B cell (primary cell): ENCODE results near the gene HEPACAM. TPM values are rescaled to one million over a fixed set of nuclear protein-coding genes. Genes with fewer than 3 reads are reported as not detected.

ENCODE experiments used
- ATAC-seq: fragments of 200-7000 bp; cut with Tn5 transposase; one replicate; pipeline ENCODE4 v1.10.0; 2021; ENCODE audit warnings: low read depth, mild to moderate bottlenecking, moderate number of reproducible peaks, moderate library complexity
- CTCF ChIA-PET: fragments of 350-600 bp; sonication (Branson Sonifier 250); formaldehyde crosslinking; loops from one replicate; lab custom pipeline; 2021; ENCODE audit warnings: antibody characterized with exemption, inconsistent platforms; lab: Charles Lee
- POLR2A ChIA-PET: fragments of 350-600 bp; sonication (Branson Sonifier 250); formaldehyde crosslinking; loops from one replicate; lab custom pipeline; 2021; ENCODE audit warnings: antibody characterized with exemption; lab: Charles Lee
- DNase-seq: peaks from one replicate; pipeline ENCODE4 v3.0.0; 2013
- H2AFZ ChIP-seq: 2 replicates; pipeline ENCODE4 v1.6.1; 2012; ENCODE audit warnings: mild to moderate bottlenecking, low read depth, low read length; ENCODE audit not compliant: insufficient read depth, poor library complexity, severe bottlenecking
- H3K27ac ChIP-seq, 2 donors: 1 replicate in 1 of 2; 2 replicates in 1 of 2; pipeline ENCODE4 v1.5.1; 2012 to 2013; ENCODE audit warnings: low read length in 2 of 2, mild to moderate bottlenecking in 2 of 2, moderate library complexity in 1 of 2
- H3K27me3 ChIP-seq, 4 experiments: fragments of 200-600 bp in 1 of 4; sonication (generic) in 1 of 4; replicated peaks in 1 of 4; 1 replicate in 2 of 4; 2 replicates in 2 of 4; pipeline versions ENCODE4 v1.6.1 to v1.7.0; 2013 to 2016; ENCODE audit warnings: low read length in 3 of 4, mild to moderate bottlenecking in 2 of 4, mixed read lengths in 1 of 4, moderate library complexity in 1 of 4; ENCODE audit not compliant: insufficient read depth in 4 of 4, control insufficient read depth in 3 of 4; ENCODE audit errors: control extremely low read depth in 1 of 4
- H3K36me3 ChIP-seq, 2 experiments: replicated peaks in 1 of 2; 1 replicate in 1 of 2; 2 replicates in 1 of 2; pipeline versions ENCODE4 v1.6.1 to v1.7.1; 2013; ENCODE audit warnings: low read length in 1 of 2; ENCODE audit not compliant: insufficient read depth in 2 of 2, control insufficient read depth in 1 of 2; ENCODE audit errors: control extremely low read depth in 1 of 2, extremely low read depth in 1 of 2
- H3K4me1 ChIP-seq, 2 donors: fragments of 200-600 bp in 1 of 2; sonication (generic) in 1 of 2; 1 replicate in 1 of 2; 2 replicates in 1 of 2; pipeline versions ENCODE4 v1.5.1 to v1.6.1; 2013 to 2017; ENCODE audit warnings: low read length in 2 of 2; ENCODE audit not compliant: control insufficient read depth in 2 of 2, insufficient read depth in 2 of 2
- H3K4me2 ChIP-seq: replicated peaks from 2 replicates; pipeline ENCODE3; 2012; ENCODE audit warnings: mild to moderate bottlenecking, low read depth, low read length; ENCODE audit not compliant: poor library complexity, severe bottlenecking
- H3K4me3 ChIP-seq, 5 experiments: fragments of 200-600 bp in 1 of 5; sonication (generic) in 1 of 5; 1 replicate in 3 of 5; 2 replicates in 2 of 5; pipeline versions ENCODE4 v1.5.1 to v1.7.0; 2011 to 2016; ENCODE audit warnings: low read length in 4 of 5, mild to moderate bottlenecking in 4 of 5, low read depth in 2 of 5, control low read depth in 1 of 5, moderate library complexity in 1 of 5; ENCODE audit not compliant: insufficient read depth in 1 of 5; ENCODE audit errors: control extremely low read depth in 1 of 5, extremely low read depth in 1 of 5
- H3K79me2 ChIP-seq: fragments of 200-600 bp; sonication (generic); one replicate; pipeline ENCODE4 v1.6.0; 2016; ENCODE audit warnings: low read length; ENCODE audit not compliant: control insufficient read depth, insufficient read depth
- H3K9ac ChIP-seq: fragments of 200-600 bp; sonication (generic); 2 replicates; pipeline ENCODE4 v1.6.1; 2017; ENCODE audit warnings: mild to moderate bottlenecking, low read length, moderate library complexity
- H3K9me3 ChIP-seq, 3 donors: one replicate each; pipeline versions ENCODE4 v1.6.1 to v1.7.1; 2013; ENCODE audit warnings: low read length in 2 of 3; ENCODE audit not compliant: control insufficient read depth in 2 of 3, insufficient read depth in 1 of 3; ENCODE audit errors: control extremely low read depth in 1 of 3
- H4K20me1 ChIP-seq: 2 replicates; pipeline ENCODE4 v1.6.0; 2012; ENCODE audit warnings: mild to moderate bottlenecking, low read length; ENCODE audit not compliant: insufficient read depth, control insufficient read depth, poor library complexity, severe bottlenecking
- H3K27ac Mint-ChIP-seq: one replicate; pipeline ENCODE4 v1.8.0; 2021; ENCODE audit warnings: mixed read lengths
- H3K27me3 Mint-ChIP-seq: one replicate; pipeline ENCODE4 v1.8.0; 2021; ENCODE audit warnings: mixed read lengths
- H3K4me1 Mint-ChIP-seq: one replicate; pipeline ENCODE4 v1.8.0; 2021; ENCODE audit warnings: mixed read lengths
- H3K4me3 Mint-ChIP-seq: one replicate; pipeline ENCODE4 v1.8.0; 2021; ENCODE audit warnings: mixed read lengths
- H3K9me3 Mint-ChIP-seq: one replicate; pipeline ENCODE4 v1.8.0; 2022; ENCODE audit warnings: mixed read lengths; ENCODE audit not compliant: insufficient read depth
- CTCF ChIP-seq: fragments of 200-600 bp; IDR thresholded peaks from one replicate; pipeline ENCODE4 v1.8.0; 2022; ENCODE audit warnings: antibody characterized with exemption, mild to moderate bottlenecking
- EZH2 ChIP-seq: IDR thresholded peaks from 2 replicates; pipeline ENCODE4 v1.6.1; 2012; ENCODE audit warnings: borderline replicate concordance, low read depth, mild to moderate bottlenecking, moderate library complexity, low read length; ENCODE audit not compliant: insufficient read depth, poor library complexity, severe bottlenecking
- WGBS: methylation state at CpG from one replicate; pipeline ENCODE4 v1.1.5; 2013; ENCODE audit warnings: missing lambda C conversion rate; ENCODE audit not compliant: insufficient coverage; 5-methylcytosine and 5-hydroxymethylcytosine counted together
- intact Hi-C: fragments of 100-400 bp; cut with micrococcal nuclease; formaldehyde crosslinking; loops from one replicate; pipeline ENCODE4 v1.10.0; 2022
- polyA plus RNA-seq: library from polyadenylated mRNA; depleted of rRNA; stranded (reverse); fragments of >200 nt; gene quantifications from 2 replicates; pipeline ENCODE4 v1.2.3, GENCODE V29; 2012
- total RNA-seq, 2 donors: library from RNA; stranded (reverse); fragments of 120-200 nt in 1 of 2; gene quantifications; 1 replicate in 1 of 2; 2 replicates in 1 of 2; pipeline versions ENCODE4 v1.2.3 to v1.2.4, GENCODE V29; 2013 to 2022

The HEPACAM gene
- total and polyA plus RNA-seq, 2 donors (not counting 1 experiment from before 2014, with no cell fraction given): not detected

DNA sequence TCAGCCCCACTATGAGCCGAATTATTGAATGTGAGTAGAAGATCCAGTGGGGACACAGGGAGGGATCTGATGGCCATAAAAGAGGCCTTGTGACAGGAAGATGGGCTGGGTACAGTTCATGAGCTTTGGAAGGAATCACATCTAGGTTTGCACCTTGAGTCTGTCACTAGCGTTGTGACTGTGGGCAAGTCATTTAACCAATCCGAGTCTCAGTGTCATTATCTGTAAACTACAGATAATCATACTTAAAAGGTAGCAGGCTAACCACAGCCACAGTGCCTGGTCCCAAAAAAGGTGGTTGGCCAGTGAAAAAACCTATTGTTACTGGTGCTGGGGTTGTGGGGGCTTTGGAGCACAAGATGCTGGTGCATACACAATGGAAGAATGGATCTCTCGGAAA, 13.0 kb downstream of the HEPACAM start:
- DNase-seq (no peak), ATAC-seq (no peak)
- TF ChIP-seq EZH2 (no peak), CTCF (no peak)
- H3K27me3 ChIP-seq: peaks cover 0 to 36% (median 7%) of the 10 kb centered on the region in 4 experiments
- no peak overlapping the region for H3K4me2 ChIP-seq
- no peak overlapping the region for H2AFZ ChIP-seq
- no peaks in the 10 kb centered on the region for H3K79me2 ChIP-seq
- Mint-ChIP-seq H3K4me3 (no peak overlapping the region), H3K4me1 (peaks cover 2% of the 10 kb centered on the region), H3K9me3 (no peaks in the 10 kb centered on the region), H3K27ac (no peak overlapping the region), H3K27me3 (peaks cover 45% of the 10 kb centered on the region)
- 94% methylated on average over 3 of the region's 4 CpGs for WGBS
- no peak overlapping the region for H3K27ac ChIP-seq
- peaks cover 0 to 7% of the 10 kb centered on the region in 2 donors for H3K4me1 ChIP-seq
- CTCF ChIA-PET: no interaction called here
- peaks cover 0 to 6% (median 0%) of the 10 kb centered on the region in 3 donors for H3K9me3 ChIP-seq
- no peaks in the 10 kb centered on the region for H4K20me1 ChIP-seq
- no peaks in the 10 kb centered on the region for H3K36me3 ChIP-seq
- intact Hi-C loops: no loop called here
- H3K9ac ChIP-seq: no peak overlapping the region
- H3K4me3 ChIP-seq: no peak overlapping the region
- POLR2A ChIA-PET: no interaction called here

DNA sequence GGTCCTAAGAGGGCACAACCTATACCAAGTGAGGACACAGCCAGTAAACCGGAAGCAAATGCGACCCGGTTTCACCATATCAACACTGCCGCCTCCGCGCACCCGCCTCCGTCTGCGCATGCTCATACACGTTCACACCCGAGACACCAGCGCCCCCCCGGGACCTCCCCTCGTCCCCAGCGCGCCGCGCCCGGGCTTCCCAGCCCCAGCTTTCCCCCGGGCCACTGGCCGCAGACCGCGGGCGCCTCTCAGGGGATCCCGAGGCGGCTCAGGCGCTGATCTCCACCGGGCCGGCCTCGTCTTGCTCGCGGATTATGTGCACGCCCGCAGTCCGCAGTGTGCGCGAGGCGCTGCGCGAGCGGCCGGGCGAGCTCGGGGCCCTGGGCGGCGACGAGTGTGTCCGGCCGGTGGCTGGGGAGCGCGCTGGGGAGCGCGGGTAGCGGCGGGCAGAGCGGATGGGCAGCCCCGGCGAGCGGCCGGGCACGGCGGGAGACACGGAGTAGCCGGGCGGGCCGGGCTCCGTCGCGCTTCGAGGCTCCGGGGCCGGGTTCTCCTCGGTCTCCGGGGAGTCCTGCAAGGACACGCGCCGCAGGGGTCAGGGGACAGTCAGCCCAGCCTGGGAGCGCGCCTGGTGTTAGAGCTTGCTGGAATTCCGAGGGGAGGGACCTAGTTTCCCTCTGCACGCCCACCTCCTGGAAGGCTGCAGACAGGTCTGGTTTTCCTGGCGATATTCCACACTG, 14.8 kb downstream of the HEPACAM start:
- peaks cover 0 to 50% (median 8%) of the 10 kb centered on the region in 4 experiments for H3K27me3 ChIP-seq
- CTCF ChIA-PET: no interaction called here
- no peaks in the 10 kb centered on the region for H3K36me3 ChIP-seq
- ATAC-seq: peak; percentile 68
- TF ChIP-seq CTCF: no peak
- TF ChIP-seq EZH2: no peak
- H3K9ac ChIP-seq: peak overlapping the region; percentile 48
- H2AFZ ChIP-seq: peak overlapping the region; percentile 75
- Mint-ChIP-seq H3K9me3 (no peaks in the 10 kb centered on the region), H3K4me3 (peak overlapping the region; percentile 85), H3K4me1 (peaks cover 2% of the 10 kb centered on the region), H3K27me3 (peaks cover 60% of the 10 kb centered on the region), H3K27ac (no peak overlapping the region)
- WGBS: 19% methylated on average over 78 of the region's 82 CpGs
- no peaks in the 10 kb centered on the region for H3K79me2 ChIP-seq
- DNase-seq: peak; percentile 76
- H3K4me2 ChIP-seq: peak overlapping the region; percentile 83
- intact Hi-C loops: no loop called here
- no peaks in the 10 kb centered on the region for H4K20me1 ChIP-seq
- peak overlapping the region in 3 of 5 experiments; percentile 35 to 44 (median 42) for H3K4me3 ChIP-seq
- H3K27ac ChIP-seq: no peak overlapping the region
- POLR2A ChIA-PET: interaction anchor here (0.5 to 0.7 kb wide), 3 partner anchors 73 to 247 kb away, joined by 3 to 5 read pairs (median 4); partner anchors contain the start of gene SPA17
- H3K4me1 ChIP-seq: peaks cover 0 to 7% of the 10 kb centered on the region in 2 donors
- peaks cover 0 to 6% (median 0%) of the 10 kb centered on the region in 3 donors for H3K9me3 ChIP-seq
